ENCODE results near the gene CEP350. TPM values are rescaled to one million over a fixed set of nuclear protein-coding genes. Genes with fewer than 3 reads are reported as not detected.

CEP350 gene
- total RNA-seq, 2 donors from 2014 or later = 34.7 to 50.6 TPM

DNA sequence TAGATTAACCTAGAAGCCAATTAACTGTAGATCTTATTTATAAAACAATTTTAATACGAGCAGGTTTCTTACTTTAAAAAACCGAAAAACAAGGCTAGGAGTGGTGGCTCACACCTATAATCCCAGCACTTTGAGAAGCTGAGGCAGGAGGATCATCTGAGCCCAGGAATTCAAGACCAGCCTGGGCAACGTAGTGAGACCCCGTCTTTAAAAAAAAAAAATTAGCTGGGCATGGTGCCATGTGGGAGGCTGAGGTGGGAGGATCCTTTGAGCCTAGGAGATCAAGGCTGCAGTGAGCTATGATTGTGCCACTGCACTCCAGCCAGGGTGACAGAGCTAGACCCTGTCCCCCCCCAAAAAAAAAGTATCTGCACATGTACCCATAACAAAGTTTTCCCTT lies 110.8 kb downstream of the CEP350 start:
- Histone ChIP-seq H3K27ac (no peak overlapping the region), H3K4me3 (no peak overlapping the region), H3K9ac (ENCODE audit: low read depth in 2 of 2, low read length in 2 of 2) (no peak overlapping the region), H3K27me3 (no peaks in the 10 kb centered on the region), H3K36me3 (no peaks in the 10 kb centered on the region), H3K4me1 (no peaks in the 10 kb centered on the region), H3K9me3 (no peaks in the 10 kb centered on the region)
- intact Hi-C loops (cut with DNase I) = loop anchor here (10.0 kb wide), 2 partner anchors 109 to 171 kb away; no protein-coding TSS in a partner anchor
- no peak for DNase-seq
- TF ChIP-seq, protein P1, sequence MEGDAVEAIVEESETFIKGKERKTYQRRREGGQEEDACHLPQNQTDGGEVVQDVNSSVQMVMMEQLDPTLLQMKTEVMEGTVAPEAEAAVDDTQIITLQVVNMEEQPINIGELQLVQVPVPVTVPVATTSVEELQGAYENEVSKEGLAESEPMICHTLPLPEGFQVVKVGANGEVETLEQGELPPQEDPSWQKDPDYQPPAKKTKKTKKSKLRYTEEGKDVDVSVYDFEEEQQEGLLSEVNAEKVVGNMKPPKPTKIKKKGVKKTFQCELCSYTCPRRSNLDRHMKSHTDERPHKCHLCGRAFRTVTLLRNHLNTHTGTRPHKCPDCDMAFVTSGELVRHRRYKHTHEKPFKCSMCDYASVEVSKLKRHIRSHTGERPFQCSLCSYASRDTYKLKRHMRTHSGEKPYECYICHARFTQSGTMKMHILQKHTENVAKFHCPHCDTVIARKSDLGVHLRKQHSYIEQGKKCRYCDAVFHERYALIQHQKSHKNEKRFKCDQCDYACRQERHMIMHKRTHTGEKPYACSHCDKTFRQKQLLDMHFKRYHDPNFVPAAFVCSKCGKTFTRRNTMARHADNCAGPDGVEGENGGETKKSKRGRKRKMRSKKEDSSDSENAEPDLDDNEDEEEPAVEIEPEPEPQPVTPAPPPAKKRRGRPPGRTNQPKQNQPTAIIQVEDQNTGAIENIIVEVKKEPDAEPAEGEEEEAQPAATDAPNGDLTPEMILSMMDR (IDR thresholded peaks at IDR 0.05) = no peak

DNA sequence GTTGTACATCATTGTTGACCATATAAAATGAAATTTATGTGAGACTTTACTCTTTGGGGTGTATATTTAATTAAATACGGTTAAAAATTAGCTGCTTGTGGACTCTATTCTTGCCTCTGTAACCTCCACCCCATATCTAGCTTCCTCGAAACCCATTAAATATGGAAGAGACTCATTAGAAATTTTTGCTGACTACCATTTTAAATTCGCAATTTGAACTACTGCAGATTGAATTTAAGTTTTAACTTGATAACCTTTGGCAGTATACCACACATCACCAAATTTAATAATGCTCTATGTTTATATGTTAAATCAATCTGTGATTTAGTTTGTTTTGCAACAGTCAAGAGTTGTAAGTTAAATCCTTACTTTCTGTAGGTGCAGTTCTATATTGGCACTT lies 111.5 kb downstream of the CEP350 start:
- no peak for DNase-seq
- TF ChIP-seq, protein P1 (IDR thresholded peaks at IDR 0.05) = no peak
- Histone ChIP-seq H3K27me3 (no peaks in the 10 kb centered on the region), H3K9me3 (no peaks in the 10 kb centered on the region), H3K27ac (no peak overlapping the region), H3K36me3 (no peaks in the 10 kb centered on the region), H3K4me1 (no peaks in the 10 kb centered on the region), H3K4me3 (no peak overlapping the region), H3K9ac (ENCODE audit: low read depth in 2 of 2, low read length in 2 of 2) (no peak overlapping the region)
- intact Hi-C loops (cut with DNase I) = loop anchor here (10.0 kb wide), 2 partner anchors 109 to 171 kb away; no protein-coding TSS in a partner anchor

DNA sequence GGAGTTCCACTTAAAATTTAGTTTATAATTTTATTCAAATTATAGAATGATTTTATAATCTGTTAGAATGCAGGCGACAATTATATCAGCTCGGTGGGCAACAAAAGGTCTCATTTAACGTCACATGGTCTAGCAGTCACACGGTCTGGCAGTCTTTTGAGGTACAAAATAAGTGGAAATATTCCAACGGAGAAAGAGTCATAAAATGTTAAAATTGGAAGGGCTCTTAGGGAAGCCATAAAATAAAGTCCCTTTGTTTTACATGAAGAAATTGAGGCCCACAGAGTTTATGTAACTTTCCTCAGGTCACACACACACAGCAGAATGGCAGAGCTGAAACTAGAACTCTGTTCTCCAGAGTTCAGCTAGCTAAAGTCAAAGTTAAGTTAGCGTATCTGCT lies 115.7 kb downstream of the CEP350 start:
- no peak overlapping the region for H3K4me3 ChIP-seq
- no peak for DNase-seq
- no peaks in the 10 kb centered on the region for H3K9me3 ChIP-seq
- intact Hi-C loops (cut with DNase I) = no loop called here
- no peaks in the 10 kb centered on the region for H3K36me3 ChIP-seq
- H3K27ac ChIP-seq = no peak overlapping the region
- no peaks in the 10 kb centered on the region for H3K4me1 ChIP-seq
- H3K27me3 ChIP-seq = no peaks in the 10 kb centered on the region
- H3K9ac ChIP-seq (ENCODE audit: low read depth in 2 of 2, low read length in 2 of 2) = no peak overlapping the region
- TF ChIP-seq, protein P1 (IDR thresholded peaks at IDR 0.05) = no peak

DNA sequence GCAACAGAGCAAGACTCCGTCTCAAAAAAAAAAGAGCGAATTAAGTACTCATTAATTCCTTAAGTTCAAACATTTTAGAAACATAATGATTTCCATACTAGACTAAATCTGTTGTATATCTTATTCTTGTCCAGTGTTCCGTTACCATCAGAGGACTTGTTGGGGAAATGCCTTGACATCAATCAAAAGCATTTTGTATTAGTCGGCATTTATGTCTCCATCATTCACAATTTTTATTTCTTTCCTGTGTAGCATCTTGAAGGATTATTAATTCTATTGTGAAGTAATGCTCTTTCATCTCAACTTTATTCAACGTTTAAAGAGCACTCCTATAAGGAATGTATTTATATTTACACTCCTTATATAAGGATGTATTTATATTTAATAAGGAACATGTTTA lies 117.1 kb downstream of the CEP350 start:
- no peaks in the 10 kb centered on the region for H3K27me3 ChIP-seq
- H3K27ac ChIP-seq = no peak overlapping the region
- no peak overlapping the region for H3K9ac ChIP-seq (ENCODE audit: low read depth in 2 of 2, low read length in 2 of 2)
- H3K9me3 ChIP-seq = no peaks in the 10 kb centered on the region
- TF ChIP-seq, protein P1 (IDR thresholded peaks at IDR 0.05) = no peak
- H3K4me1 ChIP-seq = no peaks in the 10 kb centered on the region
- no peak for DNase-seq
- H3K36me3 ChIP-seq = no peaks in the 10 kb centered on the region
- no peak overlapping the region for H3K4me3 ChIP-seq
- intact Hi-C loops (cut with DNase I) = no loop called here

DNA sequence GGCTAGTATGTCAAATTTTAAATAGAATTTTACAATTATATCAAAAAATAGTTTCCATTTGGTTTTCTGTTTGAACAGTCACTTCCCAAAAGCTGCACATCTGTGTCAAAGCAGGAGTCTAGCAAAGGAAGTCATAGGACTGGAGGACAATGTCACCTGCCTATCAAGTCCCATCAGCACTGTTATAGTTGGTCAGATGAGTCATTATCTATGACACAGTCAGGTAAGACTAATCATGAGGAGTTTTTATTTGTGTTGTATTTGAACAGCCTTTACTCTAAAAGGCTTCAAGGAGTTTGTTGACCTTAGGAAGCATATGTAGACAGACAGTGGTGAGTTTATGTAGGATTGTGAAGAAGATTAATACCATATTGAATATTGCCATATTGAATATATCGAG lies 125.8 kb downstream of the CEP350 start:
- Histone ChIP-seq H3K27ac (no peak overlapping the region), H3K4me3 (no peak overlapping the region), H3K4me1 (no peaks in the 10 kb centered on the region), H3K36me3 (no peaks in the 10 kb centered on the region), H3K9ac (ENCODE audit: low read depth in 2 of 2, low read length in 2 of 2) (no peak overlapping the region), H3K27me3 (no peaks in the 10 kb centered on the region), H3K9me3 (no peaks in the 10 kb centered on the region)
- TF ChIP-seq, protein P1 (IDR thresholded peaks at IDR 0.05) = no peak
- intact Hi-C loops (cut with DNase I) = no loop called here
- DNase-seq = no peak
